Liver (tissue), 9 donors: Measurements from ENCODE around the gene AEBP1. TPM values are rescaled to one million over a fixed set of nuclear protein-coding genes. Genes with fewer than 3 reads are reported as not detected.

ENCODE experiments used
- DNase-seq: peaks from one replicate; pipeline ENCODE4 v3.0.0-alpha.2; 2017; ENCODE audit warnings: low spot score
- H3K27ac ChIP-seq, 2 donors: one replicate each; pipeline ENCODE4 v1.7.0; 2013; ENCODE audit warnings: inconsistent platforms in 2 of 2, low read length in 2 of 2, control low read depth in 1 of 2, low read depth in 1 of 2, mild to moderate bottlenecking in 1 of 2
- H3K27me3 ChIP-seq, 4 donors: one replicate each; pipeline versions ENCODE4 v1.6.1 to v1.7.0; 2013; ENCODE audit warnings: low read length in 3 of 4, inconsistent platforms in 1 of 4, mild to moderate bottlenecking in 1 of 4, moderate library complexity in 1 of 4; ENCODE audit not compliant: control insufficient read depth in 4 of 4, insufficient read depth in 4 of 4
- H3K36me3 ChIP-seq, 4 donors: one replicate each; pipeline versions ENCODE4 v1.6.1 to v1.7.0; 2013; ENCODE audit warnings: low read length in 3 of 4, mild to moderate bottlenecking in 3 of 4, low read depth in 1 of 4, moderate library complexity in 1 of 4; ENCODE audit not compliant: control insufficient read depth in 4 of 4, insufficient read depth in 3 of 4
- H3K4me1 ChIP-seq, 4 donors: one replicate each; pipeline versions ENCODE4 v1.6.1 to v1.7.0; 2013; ENCODE audit warnings: low read length in 3 of 4, mild to moderate bottlenecking in 3 of 4, moderate library complexity in 1 of 4; ENCODE audit not compliant: control insufficient read depth in 4 of 4, insufficient read depth in 4 of 4
- H3K4me3 ChIP-seq, 3 donors: one replicate each; pipeline versions ENCODE4 v1.6.1 to v1.7.0; 2013; ENCODE audit warnings: low read length in 3 of 3, control low read depth in 1 of 3, low read depth in 1 of 3, mild to moderate bottlenecking in 1 of 3
- H3K9ac ChIP-seq, 2 donors: one replicate each; pipeline ENCODE4 v1.7.0; 2013; ENCODE audit warnings: low read length in 2 of 2, mild to moderate bottlenecking in 2 of 2, moderate library complexity in 2 of 2, control low read depth in 1 of 2, low read depth in 1 of 2
- H3K9me3 ChIP-seq, 4 donors: one replicate each; pipeline versions ENCODE4 v1.6.1 to v1.7.0; 2013; ENCODE audit warnings: low read length in 3 of 4; ENCODE audit not compliant: control insufficient read depth in 4 of 4
- CTCF ChIP-seq: fragments of 150-350 bp; IDR thresholded peaks from 2 replicates; pipeline ENCODE4 v1.5.1; 2017; ENCODE audit warnings: improper control_type of control experiment, low read depth, low read length; ENCODE audit not compliant: missing input control
- EGR1 ChIP-seq, 2 donors: IDR thresholded peaks; 2 replicates each; pipeline ENCODE4 v1.6.1; 2016 to 2018; ENCODE audit warnings: antibody characterized with exemption in 2 of 2, low read depth in 2 of 2
- FOXA1 ChIP-seq: IDR thresholded peaks from 2 replicates; pipeline ENCODE4 v1.6.1; 2016; ENCODE audit warnings: antibody characterized with exemption
- FOXA2 ChIP-seq: IDR thresholded peaks from 2 replicates; pipeline ENCODE4 v1.6.1; 2016; ENCODE audit warnings: antibody characterized with exemption
- GABPA ChIP-seq, 2 donors: IDR thresholded peaks in 1 of 2; conservative IDR thresholded peaks in 1 of 2; 2 replicates each; pipeline ENCODE4 v1.6.1; 2016; ENCODE audit warnings: antibody characterized with exemption in 2 of 2, mild to moderate bottlenecking in 1 of 2, moderate library complexity in 1 of 2
- HNF4A ChIP-seq, 2 donors: conservative IDR thresholded peaks; 2 replicates each; pipeline ENCODE4 v1.6.1; 2016; ENCODE audit warnings: antibody characterized with exemption in 2 of 2, mild to moderate bottlenecking in 2 of 2
- HNF4G ChIP-seq: IDR thresholded peaks from 2 replicates; pipeline ENCODE4 v1.6.1; 2016; ENCODE audit warnings: antibody characterized with exemption
- JUND ChIP-seq, 2 donors: IDR thresholded peaks; 2 replicates each; pipeline ENCODE4 v1.6.1; 2016; ENCODE audit warnings: antibody characterized with exemption in 2 of 2
- MAX ChIP-seq: IDR thresholded peaks from 2 replicates; pipeline ENCODE4 v1.6.1; 2016; ENCODE audit warnings: antibody characterized with exemption
- NR2F2 ChIP-seq: IDR thresholded peaks from 2 replicates; pipeline ENCODE4 v1.6.1; 2016; ENCODE audit warnings: antibody characterized with exemption
- RAD21 ChIP-seq, 2 donors: IDR thresholded peaks; 2 replicates each; pipeline ENCODE4 v1.6.1; 2016; ENCODE audit warnings: antibody characterized with exemption in 2 of 2, mild to moderate bottlenecking in 2 of 2
- REST ChIP-seq: IDR thresholded peaks from 2 replicates; pipeline ENCODE4 v1.6.1; 2016; ENCODE audit warnings: antibody characterized with exemption, mild to moderate bottlenecking
- RXRA ChIP-seq, 2 donors: IDR thresholded peaks; 2 replicates each; pipeline ENCODE4 v1.6.1; 2017 to 2018; ENCODE audit warnings: antibody characterized with exemption in 2 of 2, mild to moderate bottlenecking in 1 of 2
- SP1 ChIP-seq: IDR thresholded peaks from 2 replicates; pipeline ENCODE4 v1.6.1; 2018; ENCODE audit warnings: antibody characterized with exemption, mild to moderate bottlenecking
- TAF1 ChIP-seq: conservative IDR thresholded peaks from 2 replicates; pipeline ENCODE4 v1.6.1; 2016; ENCODE audit warnings: antibody characterized with exemption, mild to moderate bottlenecking
- YY1 ChIP-seq: IDR thresholded peaks from 2 replicates; pipeline ENCODE4 v1.6.1; 2016; ENCODE audit warnings: antibody characterized with exemption, mild to moderate bottlenecking
- ZBTB33 ChIP-seq: IDR thresholded peaks from 2 replicates; pipeline ENCODE4 v1.6.1; 2016; ENCODE audit warnings: antibody characterized with exemption
- WGBS: extraction: QIAGEN DNeasy Blood & Tissue Kit; methylation state at CpG from one replicate; pipeline ENCODE4 v1.1.7; 2013; 5-methylcytosine and 5-hydroxymethylcytosine counted together
- polyA plus RNA-seq, 2 donors: library from polyadenylated mRNA; stranded (reverse) in 1 of 2; unstranded in 1 of 2; fragments of 200-250 nt in 1 of 2; fragments of >200 nt in 1 of 2; fragmentation: Nextera tagmentation in 1 of 2; extraction: Ambion mirVana in 1 of 2; gene quantifications; one replicate each; pipeline versions ENCODE4 v1.2.1 to v1.2.3, GENCODE V29; 2013 to 2015
- total RNA-seq, 2 donors: library from RNA; depleted of rRNA; stranded (reverse); fragments of >200 nt; gene quantifications; one replicate each; pipeline ENCODE4 v1.2.3, GENCODE V29; 2014
- TF ChIP-seq, protein P1 (sequence below): IDR thresholded peaks from 2 replicates; pipeline ENCODE4 v1.6.1; 2016; ENCODE audit warnings: antibody characterized with exemption
- donor health status: healthy.
- donor health status: healthy.
- donor health status: healthy.
- donor health status: healthy.
- donor health status: healthy.

AEBP1 gene
- total and polyA plus RNA-seq, 4 donors = 3.4 to 13.3 (median 7.7) TPM

DNA sequence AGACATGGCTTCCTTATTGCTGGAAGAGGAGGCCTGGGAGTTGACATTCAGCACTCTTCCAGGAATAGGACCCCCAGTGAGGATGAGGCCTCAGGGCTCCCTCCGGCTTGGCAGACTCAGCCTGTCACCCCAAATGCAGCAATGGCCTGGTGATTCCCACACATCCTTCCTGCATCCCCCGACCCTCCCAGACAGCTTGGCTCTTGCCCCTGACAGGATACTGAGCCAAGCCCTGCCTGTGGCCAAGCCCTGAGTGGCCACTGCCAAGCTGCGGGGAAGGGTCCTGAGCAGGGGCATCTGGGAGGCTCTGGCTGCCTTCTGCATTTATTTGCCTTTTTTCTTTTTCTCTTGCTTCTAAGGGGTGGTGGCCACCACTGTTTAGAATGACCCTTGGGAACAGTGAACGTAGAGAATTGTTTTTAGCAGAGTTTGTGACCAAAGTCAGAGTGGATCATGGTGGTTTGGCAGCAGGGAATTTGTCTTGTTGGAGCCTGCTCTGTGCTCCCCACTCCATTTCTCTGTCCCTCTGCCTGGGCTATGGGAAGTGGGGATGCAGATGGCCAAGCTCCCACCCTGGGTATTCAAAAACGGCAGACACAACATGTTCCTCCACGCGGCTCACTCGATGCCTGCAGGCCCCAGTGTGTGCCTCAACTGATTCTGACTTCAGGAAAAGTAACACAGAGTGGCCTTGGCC, 43.0 kb upstream of the AEBP1 start:
- Histone ChIP-seq H3K36me3 (peaks cover 18 to 53% (median 28%) of the 10 kb centered on the region in 4 donors), H3K27me3 (no peaks in the 10 kb centered on the region), H3K4me3 (no peak overlapping the region), H3K9me3 (no peaks in the 10 kb centered on the region), H3K27ac (no peak overlapping the region), H3K9ac (no peak overlapping the region), H3K4me1 (peaks cover 10 to 28% (median 20%) of the 10 kb centered on the region in 4 donors)
- WGBS = 89% methylated on average over 8 of the region's 8 CpGs
- TF ChIP-seq MAX (no peak), GABPA (IDR thresholded peaks at IDR 0.05 in 1 of 2, conservative IDR thresholded peaks at IDR 0.05 in 1 of 2) (no peak), HNF4G (no peak), REST (no peak), TAF1 (no peak)
- no peak for DNase-seq

DNA sequence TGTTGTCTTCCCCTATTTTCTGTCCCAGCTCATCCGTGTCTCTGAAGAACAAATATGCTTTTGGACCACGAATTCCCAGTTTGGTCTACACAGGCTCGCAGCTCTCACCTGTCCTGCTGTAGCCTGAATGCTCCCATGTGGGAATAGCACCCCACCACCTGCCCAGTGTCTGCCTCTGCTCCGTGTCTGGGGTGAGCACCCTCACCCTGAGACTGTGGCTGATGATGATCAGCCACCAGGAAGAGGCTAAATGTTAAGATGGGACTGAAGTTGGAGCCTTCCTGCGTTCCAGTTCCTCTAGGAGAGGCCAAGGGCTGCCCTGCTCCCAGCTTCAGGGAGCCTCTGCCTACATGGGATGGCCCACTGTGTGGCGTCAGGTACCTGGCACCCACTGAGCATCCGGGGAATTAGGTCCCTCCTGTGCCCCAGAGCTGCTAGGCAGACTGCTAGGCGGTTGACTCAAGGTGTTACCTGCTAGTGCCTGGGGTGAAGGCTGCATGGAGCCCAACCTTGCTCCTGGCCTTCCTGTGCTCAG, 42.4 kb upstream of the AEBP1 start:
- Histone ChIP-seq H3K4me1 (peaks cover 10 to 28% (median 20%) of the 10 kb centered on the region in 4 donors), H3K27ac (no peak overlapping the region), H3K36me3 (peaks cover 18 to 48% (median 25%) of the 10 kb centered on the region in 4 donors), H3K4me3 (no peak overlapping the region), H3K9ac (no peak overlapping the region), H3K9me3 (no peaks in the 10 kb centered on the region), H3K27me3 (no peaks in the 10 kb centered on the region)
- no peak for DNase-seq
- WGBS = 91% methylated on average over 8 of the region's 8 CpGs
- TF ChIP-seq GABPA (IDR thresholded peaks at IDR 0.05 in 1 of 2, conservative IDR thresholded peaks at IDR 0.05 in 1 of 2) (no peak), FOXA1 (no peak), YY1 (no peak), RAD21 (IDR thresholded peaks at IDR 0.05) (no peak), SP1 (no peak), FOXA2 (no peak), NR2F2 (no peak), CTCF (no peak), HNF4A (conservative IDR thresholded peaks at IDR 0.05) (no peak), EGR1 (IDR thresholded peaks at IDR 0.05; ENCODE audit: low read depth in 2 of 2) (no peak), REST (no peak), RXRA (IDR thresholded peaks at IDR 0.05) (no peak), MAX (no peak), ZBTB33 (no peak), JUND (IDR thresholded peaks at IDR 0.05) (no peak), TAF1 (no peak), HNF4G (no peak)
- TF ChIP-seq, protein P1, sequence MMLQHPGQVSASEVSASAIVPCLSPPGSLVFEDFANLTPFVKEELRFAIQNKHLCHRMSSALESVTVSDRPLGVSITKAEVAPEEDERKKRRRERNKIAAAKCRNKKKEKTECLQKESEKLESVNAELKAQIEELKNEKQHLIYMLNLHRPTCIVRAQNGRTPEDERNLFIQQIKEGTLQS = no peak
